Fibroblast of lung (primary cell): ENCODE data around the gene UBE3D.

Source experiments
- EZH2 ChIP-seq: IDR thresholded peaks from 2 replicates; pipeline ENCODE4 v1.5.1; 2012; ENCODE audit warnings: low read length, control low read depth, mild to moderate bottlenecking; ENCODE audit errors: missing control alignments
- TF ChIP-seq, protein P1 (sequence below), 2 donors: IDR thresholded peaks in 1 of 2; conservative IDR thresholded peaks in 1 of 2; 1 replicate in 1 of 2; 2 replicates in 1 of 2; pipeline ENCODE4 v1.5.1; 2011 to 2012; ENCODE audit warnings: low read length in 2 of 2, control low read depth in 1 of 2, inconsistent platforms in 1 of 2, low read depth in 1 of 2, mild to moderate bottlenecking in 1 of 2

GRCh38 chr6:82902290-82902689 is 163.4 kb downstream of the UBE3D start:
- TF ChIP-seq, protein P1, sequence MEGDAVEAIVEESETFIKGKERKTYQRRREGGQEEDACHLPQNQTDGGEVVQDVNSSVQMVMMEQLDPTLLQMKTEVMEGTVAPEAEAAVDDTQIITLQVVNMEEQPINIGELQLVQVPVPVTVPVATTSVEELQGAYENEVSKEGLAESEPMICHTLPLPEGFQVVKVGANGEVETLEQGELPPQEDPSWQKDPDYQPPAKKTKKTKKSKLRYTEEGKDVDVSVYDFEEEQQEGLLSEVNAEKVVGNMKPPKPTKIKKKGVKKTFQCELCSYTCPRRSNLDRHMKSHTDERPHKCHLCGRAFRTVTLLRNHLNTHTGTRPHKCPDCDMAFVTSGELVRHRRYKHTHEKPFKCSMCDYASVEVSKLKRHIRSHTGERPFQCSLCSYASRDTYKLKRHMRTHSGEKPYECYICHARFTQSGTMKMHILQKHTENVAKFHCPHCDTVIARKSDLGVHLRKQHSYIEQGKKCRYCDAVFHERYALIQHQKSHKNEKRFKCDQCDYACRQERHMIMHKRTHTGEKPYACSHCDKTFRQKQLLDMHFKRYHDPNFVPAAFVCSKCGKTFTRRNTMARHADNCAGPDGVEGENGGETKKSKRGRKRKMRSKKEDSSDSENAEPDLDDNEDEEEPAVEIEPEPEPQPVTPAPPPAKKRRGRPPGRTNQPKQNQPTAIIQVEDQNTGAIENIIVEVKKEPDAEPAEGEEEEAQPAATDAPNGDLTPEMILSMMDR (conservative IDR thresholded peaks at IDR 0.05 in 1 of 2, IDR thresholded peaks at IDR 0.05 in 1 of 2; ENCODE audit: low read depth in 1 of 2, low read length in 2 of 2): no peak
- no peak for TF ChIP-seq EZH2
